GM12891 (cell line): Measurements from ENCODE around the gene RAD50.

ENCODE experiments used
- PAX5 ChIP-seq: IDR thresholded peaks from 2 replicates; pipeline ENCODE4 v1.6.1; 2011; ENCODE audit warnings: low read length, moderate library complexity, mild to moderate bottlenecking; ENCODE audit not compliant: insufficient read depth, severe bottlenecking
- POLR2A ChIP-seq: IDR thresholded peaks from 2 replicates; pipeline ENCODE4 v1.6.1; 2011; ENCODE audit warnings: low read depth, low read length, control low read depth
- POLR2AphosphoS5 ChIP-seq: IDR thresholded peaks from 2 replicates; pipeline ENCODE4 v1.6.1; 2011; ENCODE audit warnings: low read depth, low read length, control low read depth
- TAF1 ChIP-seq: IDR thresholded peaks from 2 replicates; pipeline ENCODE4 v1.6.1; 2011; ENCODE audit warnings: low read depth, low read length, control low read depth

GRCh38 chr5:132647473-132647872 is 90.7 kb downstream of the RAD50 start:
- TF ChIP-seq PAX5 (no peak), TAF1 (no peak), POLR2AphosphoS5 (no peak), POLR2A (no peak)
